WI38 (cell line): ENCODE results near the gene WDR46.

Source experiments
- H3K4me3 ChIP-seq: 2 replicates; pipeline ENCODE4 v1.5.1; 2011; ENCODE audit warnings: low read depth, mild to moderate bottlenecking, control low read depth, low read length
- TF ChIP-seq, protein P1 (sequence below): IDR thresholded peaks from 2 replicates; pipeline ENCODE4 v1.5.1; 2012; ENCODE audit warnings: low read depth, mild to moderate bottlenecking, control low read depth, low read length

The WDR46 gene

DNA sequence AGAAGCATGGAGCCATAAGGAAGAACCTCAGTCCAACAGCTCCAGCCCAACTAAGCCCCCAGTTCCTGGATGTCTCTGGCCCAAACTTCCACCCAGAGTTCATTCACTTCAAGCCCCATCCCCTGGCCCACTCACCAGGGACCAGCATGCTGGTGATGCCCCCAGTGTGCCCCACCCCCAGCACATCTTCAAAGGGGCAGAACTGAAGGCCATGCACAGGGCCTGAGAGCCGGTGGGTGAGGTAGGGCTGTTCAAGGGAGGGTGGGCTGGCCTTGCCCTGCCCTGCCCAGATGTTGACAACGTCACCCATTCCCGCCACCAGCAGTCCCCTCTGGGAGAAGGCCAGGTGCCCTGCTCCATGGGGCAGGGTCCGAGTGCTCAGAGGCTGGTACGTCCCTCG is 8.5 kb downstream of the WDR46 start:
- TF ChIP-seq, protein P1, sequence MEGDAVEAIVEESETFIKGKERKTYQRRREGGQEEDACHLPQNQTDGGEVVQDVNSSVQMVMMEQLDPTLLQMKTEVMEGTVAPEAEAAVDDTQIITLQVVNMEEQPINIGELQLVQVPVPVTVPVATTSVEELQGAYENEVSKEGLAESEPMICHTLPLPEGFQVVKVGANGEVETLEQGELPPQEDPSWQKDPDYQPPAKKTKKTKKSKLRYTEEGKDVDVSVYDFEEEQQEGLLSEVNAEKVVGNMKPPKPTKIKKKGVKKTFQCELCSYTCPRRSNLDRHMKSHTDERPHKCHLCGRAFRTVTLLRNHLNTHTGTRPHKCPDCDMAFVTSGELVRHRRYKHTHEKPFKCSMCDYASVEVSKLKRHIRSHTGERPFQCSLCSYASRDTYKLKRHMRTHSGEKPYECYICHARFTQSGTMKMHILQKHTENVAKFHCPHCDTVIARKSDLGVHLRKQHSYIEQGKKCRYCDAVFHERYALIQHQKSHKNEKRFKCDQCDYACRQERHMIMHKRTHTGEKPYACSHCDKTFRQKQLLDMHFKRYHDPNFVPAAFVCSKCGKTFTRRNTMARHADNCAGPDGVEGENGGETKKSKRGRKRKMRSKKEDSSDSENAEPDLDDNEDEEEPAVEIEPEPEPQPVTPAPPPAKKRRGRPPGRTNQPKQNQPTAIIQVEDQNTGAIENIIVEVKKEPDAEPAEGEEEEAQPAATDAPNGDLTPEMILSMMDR = no peak

DNA sequence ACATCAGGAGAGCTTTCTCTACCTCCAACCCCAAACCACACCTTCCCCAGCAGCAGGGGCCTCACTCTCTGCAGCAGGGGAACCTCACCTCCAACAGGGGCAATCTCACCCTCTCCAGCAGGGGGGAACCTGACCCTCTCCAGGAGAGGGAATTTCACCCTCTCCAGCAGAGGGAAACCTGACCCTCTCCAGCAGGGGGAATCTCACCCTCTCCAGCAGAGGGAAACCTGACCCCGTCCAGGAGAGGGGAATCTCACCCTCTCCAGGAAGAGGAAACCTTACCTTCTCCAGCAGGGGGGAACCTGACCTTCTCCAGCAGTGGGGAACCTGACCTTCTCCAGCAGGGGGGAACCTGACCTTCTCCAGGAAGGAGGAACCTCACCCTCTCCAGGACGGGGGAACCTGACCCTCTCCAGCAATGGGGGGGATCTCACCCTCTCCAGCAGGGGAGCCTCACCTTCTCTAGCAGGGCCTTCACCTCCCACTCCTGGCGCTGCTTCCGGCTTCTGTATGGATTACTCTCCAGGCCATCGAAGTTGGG is 9.0 kb downstream of the WDR46 start:
- TF ChIP-seq, protein P1 = peak; percentile 52

More for the DNA sequence above, 8.5 kb downstream of the WDR46 start:
- no peak overlapping the region for H3K4me3 ChIP-seq

DNA sequence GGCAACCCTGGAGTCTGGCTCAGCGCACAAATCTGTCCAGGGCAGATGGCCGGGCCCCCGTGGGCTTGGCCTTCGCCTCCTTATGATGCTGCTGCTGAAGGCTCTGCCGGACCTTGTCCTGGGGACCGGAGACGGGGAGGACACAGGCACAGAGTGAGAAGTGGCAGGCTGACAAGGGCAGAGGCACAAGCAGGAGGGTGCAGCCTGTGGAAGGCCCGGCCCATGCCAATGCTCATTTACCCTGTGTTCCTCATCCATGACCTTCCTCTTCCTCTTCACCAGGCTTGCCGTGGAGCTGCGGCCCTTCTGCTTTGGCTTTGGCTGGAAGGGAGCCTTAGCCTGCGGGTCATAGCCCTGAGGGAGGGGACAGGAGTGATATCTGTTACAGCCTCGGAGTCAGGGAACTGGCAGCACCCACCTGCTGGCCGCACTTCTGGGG is 9.8 kb downstream of the WDR46 start:
- TF ChIP-seq, protein P1 = no peak

More for the DNA sequence above, 9.0 kb downstream of the WDR46 start:
- no peak overlapping the region for H3K4me3 ChIP-seq

DNA sequence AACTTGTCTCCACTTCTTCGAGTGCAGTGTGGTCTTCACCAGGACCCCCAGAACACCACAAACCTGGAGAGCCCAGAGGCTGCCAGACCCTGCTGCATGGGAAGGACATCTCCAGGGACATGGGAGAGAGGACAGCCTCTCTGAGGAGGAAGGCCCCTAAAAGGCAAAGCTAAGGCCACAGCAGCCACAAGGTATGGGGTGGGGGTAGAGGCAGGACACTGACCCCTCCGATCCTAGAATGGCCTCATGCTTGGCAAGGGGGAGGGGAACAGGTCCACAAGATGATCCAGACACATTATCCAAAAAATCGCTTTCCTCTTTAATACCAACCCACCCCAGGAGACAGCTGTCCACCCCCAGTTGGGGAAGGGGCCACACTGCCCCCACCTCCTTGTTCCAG is 10.2 kb downstream of the WDR46 start:
- TF ChIP-seq, protein P1 = no peak

More for the DNA sequence above, 9.8 kb downstream of the WDR46 start:
- no peak overlapping the region for H3K4me3 ChIP-seq

DNA sequence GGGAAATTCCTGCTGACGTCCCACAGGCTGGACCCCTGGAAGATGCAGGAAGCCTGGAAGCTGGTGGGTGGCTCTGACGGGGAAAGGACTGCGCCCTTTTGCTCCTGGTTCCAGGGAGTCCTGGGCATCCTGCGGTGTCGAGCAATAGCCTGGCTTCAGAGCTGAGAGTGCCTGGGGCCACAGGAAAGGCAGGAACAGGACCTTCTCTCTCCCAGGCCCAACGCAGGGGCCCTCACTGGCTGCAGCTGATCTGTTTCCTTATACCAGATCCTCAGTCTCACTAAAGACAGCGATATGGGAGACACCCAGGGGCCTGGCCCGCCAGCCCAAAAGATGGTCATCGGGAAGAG is 10.7 kb downstream of the WDR46 start:
- H3K4me3 ChIP-seq = no peak overlapping the region
- TF ChIP-seq, protein P1 = no peak

More for the DNA sequence above, 10.2 kb downstream of the WDR46 start:
- H3K4me3 ChIP-seq = no peak overlapping the region

DNA sequence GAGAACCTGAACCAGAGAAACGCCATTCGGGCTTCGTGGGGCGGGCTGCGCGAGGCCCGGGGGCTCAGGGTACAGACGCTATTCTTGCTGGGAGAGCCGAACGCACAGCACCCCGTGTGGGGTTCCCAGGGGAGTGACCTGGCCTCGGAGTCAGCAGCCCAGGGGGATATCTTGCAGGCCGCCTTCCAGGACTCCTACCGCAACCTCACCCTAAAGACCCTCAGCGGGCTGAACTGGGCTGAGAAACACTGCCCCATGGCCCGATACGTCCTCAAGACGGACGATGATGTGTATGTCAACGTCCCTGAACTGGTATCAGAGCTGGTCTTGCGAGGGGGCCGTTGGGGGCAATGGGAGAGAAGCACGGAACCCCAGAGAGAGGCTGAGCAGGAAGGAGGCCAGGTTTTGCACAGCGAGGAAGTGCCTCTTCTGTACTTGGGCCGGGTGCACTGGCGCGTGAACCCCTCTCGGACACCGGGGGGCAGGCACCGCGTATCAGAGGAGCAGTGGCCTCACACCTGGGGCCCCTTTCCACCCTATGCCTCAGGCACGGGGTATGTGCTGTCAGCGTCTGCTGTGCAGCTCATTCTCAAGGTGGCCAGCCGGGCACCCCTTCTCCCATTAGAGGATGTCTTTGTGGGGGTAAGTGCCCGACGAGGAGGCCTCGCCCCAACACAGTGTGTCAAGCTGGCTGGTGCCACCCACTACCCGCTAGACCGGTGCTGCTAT is 11.2 kb downstream of the WDR46 start:
- TF ChIP-seq, protein P1 = no peak
- H3K4me3 ChIP-seq = peak overlapping the region; percentile 41; the same call in 1 of the 2 replicates

DNA sequence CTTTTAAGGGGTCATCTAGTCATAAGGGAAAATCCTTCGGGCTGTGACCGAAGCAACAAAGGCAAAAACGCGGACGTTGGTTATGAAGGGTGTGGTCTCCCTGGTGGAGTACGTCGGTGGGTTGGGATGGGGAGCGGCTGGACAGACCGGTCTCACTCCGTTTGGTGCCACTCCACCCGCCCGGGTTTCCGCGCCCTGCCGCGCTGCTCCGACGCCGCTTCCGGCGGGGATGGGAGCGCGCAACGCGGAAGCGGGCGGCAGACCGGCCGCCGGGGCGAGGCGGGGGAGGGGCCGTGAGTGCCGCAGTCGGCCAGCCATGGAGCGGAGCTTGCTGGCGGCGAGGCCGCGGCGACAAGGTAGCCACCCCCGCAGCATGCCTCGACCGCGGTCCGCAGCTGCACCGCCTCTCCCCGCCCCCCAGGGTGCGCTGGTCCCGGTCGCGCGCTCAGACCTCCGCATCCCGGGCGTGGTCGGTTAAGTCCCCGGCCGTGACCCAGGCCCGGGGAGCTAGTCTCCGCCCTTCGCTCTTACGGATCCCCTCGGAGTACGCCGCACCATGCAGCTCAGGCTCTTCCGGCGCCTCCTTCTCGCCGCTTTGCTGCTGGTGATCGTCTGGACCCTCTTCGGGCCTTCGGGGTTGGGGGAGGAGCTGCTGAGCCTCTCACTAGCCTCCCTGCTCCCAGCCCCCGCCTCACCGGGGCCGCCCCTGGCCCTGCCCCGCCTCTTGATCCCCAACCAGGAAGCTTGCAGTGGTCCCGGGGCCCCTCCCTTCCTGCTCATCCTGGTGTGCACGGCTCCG is 12.0 kb downstream of the WDR46 start, which contains the start of gene B3GALT4:
TSS of gene B3GALT4 (plus strand) at position 260 of the 799 bp plus-strand sequence. CDS start at position 557, 297 bp downstream.
- TF ChIP-seq, protein P1 = peak; percentile 39; the same call in 1 of the 2 replicates
- H3K4me3 ChIP-seq = peak within 1 kb of the TSS; percentile 41
